BE2C (cell line): ENCODE data around the gene CHD1.

Source experiments
- DNase-seq: peaks from one replicate; pipeline ENCODE4 v3.0.0-alpha.2; 2020
- H3K27me3 ChIP-seq: fragments of 250-450 bp; sonication (Bioruptor Pico); 2 replicates; pipeline ENCODE4 v1.5.1; 2020; ENCODE audit warnings: mild to moderate bottlenecking
- H3K36me3 ChIP-seq: fragments of 250-450 bp; sonication (Bioruptor Pico); 2 replicates; pipeline ENCODE4 v1.5.1; 2020; ENCODE audit warnings: mild to moderate bottlenecking
- H3K4me1 ChIP-seq: fragments of 250-450 bp; sonication (Bioruptor Pico); 2 replicates; pipeline ENCODE4 v1.5.1; 2020
- H3K4me3 ChIP-seq: 2 replicates; pipeline ENCODE4 v1.5.1; 2011; ENCODE audit warnings: low read depth, low read length
- H3K9me3 ChIP-seq: fragments of 250-450 bp; sonication (Bioruptor Pico); 2 replicates; pipeline ENCODE4 v1.5.1; 2020
- CTCF ChIP-seq: IDR thresholded peaks from 2 replicates; pipeline ENCODE4 v1.5.1; 2012; ENCODE audit warnings: mild to moderate bottlenecking, low read depth, low read length

Gene CHD1

DNA sequence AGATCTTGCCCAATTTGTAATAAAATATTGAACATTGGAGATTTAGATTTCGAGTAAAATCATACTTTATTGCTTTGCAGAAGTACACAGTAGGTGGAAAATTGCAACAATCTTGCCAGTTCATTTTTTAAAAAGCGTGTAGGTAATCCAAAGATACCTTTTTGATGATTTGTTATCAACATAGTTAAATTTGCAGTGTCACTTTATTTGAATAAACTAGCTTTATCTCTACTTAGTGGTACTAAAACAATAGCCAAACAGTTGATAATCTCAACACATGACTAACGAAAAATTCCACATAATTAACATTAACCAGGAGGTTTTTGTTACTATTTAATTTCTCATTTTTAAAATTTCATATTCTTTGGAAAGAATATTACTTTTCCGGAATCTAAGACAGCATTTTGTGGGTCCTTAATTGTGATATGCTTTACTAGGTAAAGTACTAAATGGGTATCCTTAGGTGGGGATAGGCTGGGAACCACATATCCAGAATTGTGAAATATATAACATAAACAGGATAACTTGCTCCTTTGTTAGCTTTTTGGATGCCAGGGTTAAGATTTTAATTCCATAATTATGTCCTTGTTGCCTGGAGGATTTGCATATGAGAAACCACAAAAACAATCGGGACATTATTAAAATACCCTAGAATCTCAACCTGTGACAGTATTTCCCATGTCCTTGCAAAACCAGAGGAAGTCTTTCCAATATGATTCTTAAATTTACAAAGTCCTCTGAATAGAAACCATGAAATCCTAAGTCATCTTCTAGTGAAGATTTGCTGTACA is 2.4 kb upstream of the CHD1 start:
- Histone ChIP-seq H3K36me3 (peaks cover under 1% of the 10 kb centered on the region; the same call in 1 of the 2 replicates), H3K4me1 (no peaks in the 10 kb centered on the region), H3K9me3 (no peaks in the 10 kb centered on the region), H3K27me3 (no peaks in the 10 kb centered on the region), H3K4me3 (no peak overlapping the region)
- DNase-seq, result no peak
- TF ChIP-seq CTCF, result no peak

DNA sequence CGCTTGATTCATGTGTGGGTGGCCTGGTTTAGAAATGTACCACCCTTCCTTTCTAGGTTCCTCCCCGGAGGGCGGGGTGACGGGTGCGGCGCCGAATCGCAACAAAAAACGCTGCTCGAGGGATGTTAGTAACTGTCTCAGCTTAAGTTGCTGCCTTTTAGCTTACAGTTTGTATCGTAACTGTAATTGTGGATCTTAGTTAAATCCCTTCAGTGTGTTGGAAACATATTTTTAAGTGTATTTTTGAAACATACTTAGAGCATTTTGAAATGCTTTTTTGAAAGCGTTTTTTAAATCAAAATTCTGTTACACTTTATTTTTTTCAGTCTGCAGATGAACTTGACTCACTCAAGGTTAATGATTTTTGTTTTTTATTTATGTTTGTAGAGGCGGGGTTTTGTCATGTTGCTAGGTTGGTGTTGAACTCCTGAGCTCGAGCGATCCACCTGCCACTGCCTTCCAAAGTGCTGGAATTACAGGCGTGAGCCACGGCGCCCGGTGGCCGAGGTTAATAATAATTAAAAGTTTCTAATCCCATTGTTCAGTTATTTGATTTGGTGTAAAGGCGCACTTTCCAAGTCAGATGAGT is 997 bp upstream of the CHD1 start:
- Histone ChIP-seq H3K4me3 (peak overlapping the region; percentile 73), H3K9me3 (no peaks in the 10 kb centered on the region), H3K27me3 (no peaks in the 10 kb centered on the region), H3K36me3 (peaks cover 13% of the 10 kb centered on the region), H3K4me1 (no peaks in the 10 kb centered on the region)
- DNase-seq, result no peak
- TF ChIP-seq CTCF, result no peak

- H3K4me3 ChIP-seq, result peak overlapping the region; percentile 73
- H3K4me1 ChIP-seq, result no peaks in the 10 kb centered on the region
- no peaks in the 10 kb centered on the region for H3K27me3 ChIP-seq
- no peak for TF ChIP-seq CTCF
- no peaks in the 10 kb centered on the region for H3K9me3 ChIP-seq
- peaks cover 28% of the 10 kb centered on the region for H3K36me3 ChIP-seq
- peak; percentile 86 for DNase-seq
Observed at GRCh38 chr5:98927989-98928872, 576 bp downstream of the CHD1 start.

GRCh38 chr5:98927242-98927988 is 1.4 kb downstream of the CHD1 start:
- peaks cover 36% of the 10 kb centered on the region for H3K36me3 ChIP-seq
- no peaks in the 10 kb centered on the region for H3K27me3 ChIP-seq
- TF ChIP-seq CTCF, result no peak
- peak overlapping the region; percentile 73 for H3K4me3 ChIP-seq
- peak; percentile 24 for DNase-seq
- no peaks in the 10 kb centered on the region for H3K4me1 ChIP-seq
- no peaks in the 10 kb centered on the region for H3K9me3 ChIP-seq

GRCh38 chr5:98923966-98924365 is 4.8 kb downstream of the CHD1 start:
- H3K4me3 ChIP-seq, result no peak overlapping the region

More at GRCh38 chr5:98923966-98924365, 4.8 kb downstream of the CHD1 start:
- no peak for TF ChIP-seq CTCF
- no peak for DNase-seq
- Histone ChIP-seq H3K9me3 (no peaks in the 10 kb centered on the region), H3K4me1 (no peaks in the 10 kb centered on the region), H3K36me3 (peaks cover 67% of the 10 kb centered on the region), H3K27me3 (no peaks in the 10 kb centered on the region)
